ENCODE results near the gene TACSTD2.

- TF ChIP-seq ZFX (IDR thresholded peaks at IDR 0.05) (no peak), MAX (IDR thresholded peaks at IDR 0.05) (no peak), CTCF (IDR thresholded peaks at IDR 0.05 in 2 of 3, conservative IDR thresholded peaks at IDR 0.05 in 1 of 3; ENCODE audit: borderline replicate concordance in 1 of 3, insufficient read depth in 1 of 3, low read depth in 2 of 3, low read length in 2 of 3) (no peak), TCF7L2 (IDR thresholded peaks at IDR 0.05; ENCODE audit: borderline replicate concordance, extremely low read depth, insufficient read depth, insufficient read length) (no peak), CEBPB (IDR thresholded peaks at IDR 0.05; ENCODE audit: low read depth) (no peak)
Observed at GRCh38 chr1:58568271-58568860, 8.7 kb downstream of the TACSTD2 start.
